Myometrial cell (primary cell): ENCODE data around the gene PKD1L1. TPM values are rescaled to one million over a fixed set of nuclear protein-coding genes. Genes with fewer than 3 reads are reported as not detected.

ENCODE experiments used
- total RNA-seq: library from RNA; depleted of rRNA; stranded (reverse); fragments of >200 nt; gene quantifications from 2 replicates; pipeline ENCODE4 v1.2.3, GENCODE V29; 2015

PKD1L1 gene
- 0.18 TPM in 1 of 2 replicates, not detected in the other for total RNA-seq

GRCh38 chr7:47948141-47948790 lies at the start of gene PKD1L1:
TSS of gene PKD1L1 (minus strand) at chr7:47948466. CDS start at chr7:47948440, 26 bp downstream.

DNA sequence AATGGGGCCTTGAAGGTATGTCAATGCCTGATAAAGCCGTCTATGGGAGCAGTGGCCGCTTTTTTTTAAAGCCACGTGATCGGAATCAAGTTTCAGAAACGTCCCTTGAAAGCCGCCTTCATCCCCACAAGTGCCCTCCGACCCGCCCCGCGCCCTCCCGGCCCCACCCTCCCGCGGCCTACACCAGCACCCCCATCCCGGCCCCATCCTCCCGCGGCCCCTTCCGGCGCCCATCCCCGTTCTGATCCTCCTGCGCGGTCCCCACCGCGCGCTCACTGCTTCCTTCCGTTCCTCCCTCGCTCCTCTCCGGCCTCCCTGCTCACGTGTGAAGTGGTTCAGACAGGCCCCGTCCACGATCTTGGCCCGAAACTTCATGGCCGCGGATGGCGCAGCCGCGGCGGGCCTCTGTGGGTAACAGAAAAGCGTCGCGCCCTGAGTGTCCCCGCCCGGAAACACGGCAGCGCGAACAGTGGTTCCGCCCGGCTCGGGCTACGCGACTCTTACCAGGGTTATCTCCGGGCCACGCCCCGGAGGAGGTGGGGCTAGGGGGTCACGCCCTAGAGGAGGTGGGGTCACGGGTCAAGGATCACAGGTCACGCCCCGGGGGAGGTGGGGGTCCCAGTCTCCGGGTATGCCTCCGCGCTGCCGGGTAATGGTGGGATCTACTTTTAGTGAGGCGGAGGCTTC lies 31.0 kb upstream of the PKD1L1 start, which contains the start of gene HUS1:
Gene HUS1, minus strand, starts transcription at position 471 of the 687 bp plus-strand sequence. Its CDS starts 96 bp downstream, at position 375.

Other genes starting within 250 kb of the PKD1L1 start
- gene HUS1, start 31.1 kb upstream of the PKD1L1 start, total RNA-seq, result 19.9 and 26.4 TPM in 2 replicates
- not detected in 2 replicates for gene SUN3, start 80.6 kb upstream of the PKD1L1 start, total RNA-seq
- gene C7orf57, start 87.1 kb upstream of the PKD1L1 start, total RNA-seq, result 0.18 TPM in 1 of 2 replicates, not detected in the other
- 42.9 and 47.9 TPM in 2 replicates for gene UPP1, start 140.8 kb upstream of the PKD1L1 start, total RNA-seq
- gene ABCA13, start 223.0 kb upstream of the PKD1L1 start, total RNA-seq, result not detected in 2 replicates